Measurements from ENCODE around the gene SNX22. TPM values are rescaled to one million over a fixed set of nuclear protein-coding genes. Genes with fewer than 3 reads are reported as not detected.
"Not testable (repeated sequence)": the region's sequence is repeated elsewhere in the genome, so short reads cannot be mapped to it uniquely, and the experiment has no call there.

Gene SNX22
- polyA plus RNA-seq, 1 donor (not counting 4 experiments of a cell fraction or from before 2014, with no cell fraction given): 0.04 TPM

GRCh38 chr15:64105113-64105704, 46.3 kb upstream of the SNX22 start:
- Histone ChIP-seq H3K27me3 (ENCODE audit: control insufficient read depth, extremely low read depth, insufficient read depth, low read length) (no peaks in the 10 kb centered on the region), H2AFZ (ENCODE audit: control insufficient read depth, low read length) (no peak overlapping the region), H3K9me1 (ENCODE audit: control insufficient read depth, extremely low read depth, insufficient read depth, low read length) (peaks cover 2% of the 10 kb centered on the region), H3K36me3 (ENCODE audit: control insufficient read depth in 2 of 2, extremely low read depth in 1 of 2, insufficient read depth in 2 of 2, low read length in 2 of 2) (peaks cover 0 to 5% of the 10 kb centered on the region in 2 experiments), H3K79me2 (ENCODE audit: control insufficient read depth, insufficient read depth, low read length) (peaks cover 92% of the 10 kb centered on the region), H4K20me1 (ENCODE audit: control insufficient read depth, extremely low read depth, insufficient read depth, low read length) (no peaks in the 10 kb centered on the region), H3K9ac (ENCODE audit: control insufficient read depth, extremely low read depth, insufficient read depth, low read length) (no peak overlapping the region), H3K27ac (ENCODE audit: control insufficient read depth, insufficient read depth, low read length) (no peak overlapping the region), H3K9me3 (ENCODE audit: control insufficient read depth, low read depth, low read length) (no peaks in the 10 kb centered on the region), H3K4me3 (ENCODE audit: control insufficient read depth in 2 of 3, extremely low read depth in 1 of 3, insufficient read depth in 2 of 3, low read depth in 1 of 3, low read length in 3 of 3) (no peak overlapping the region), H3K4me2 (ENCODE audit: control insufficient read depth, extremely low read depth, insufficient read depth, low read depth, low read length) (no peak overlapping the region), H3K4me1 (ENCODE audit: control insufficient read depth, extremely low read depth, insufficient read depth, low read length) (peaks cover 6% of the 10 kb centered on the region)
- no peak for DNase-seq (ENCODE audit: low read depth, low spot score)
- FAIRE-seq: no peak
- TF ChIP-seq EZH2 (IDR thresholded peaks at IDR 0.05; ENCODE audit: low read length): no peak
- no peak for TF ChIP-seq CTCF (optimal IDR thresholded peaks at IDR 0.05 in 1 of 3, IDR thresholded peaks at IDR 0.05 in 1 of 3, conservative IDR thresholded peaks at IDR 0.05 in 1 of 3; ENCODE audit: extremely low read depth in 1 of 3, insufficient read depth in 2 of 3, low read length in 3 of 3)
- dilution Hi-C loops (cut with MboI; ENCODE audit: extremely low pct_ligation_motif_present, low sequenced_read_pairs): no loop called here

- DNase-seq (ENCODE audit: low read depth, low spot score) (no peak), FAIRE-seq (no peak)
- Histone ChIP-seq H3K9me1 (ENCODE audit: control insufficient read depth, extremely low read depth, insufficient read depth, low read length) (peaks cover 2% of the 10 kb centered on the region), H3K4me1 (ENCODE audit: control insufficient read depth, extremely low read depth, insufficient read depth, low read length) (peaks cover 3% of the 10 kb centered on the region), H3K4me2 (ENCODE audit: control insufficient read depth, extremely low read depth, insufficient read depth, low read depth, low read length) (no peak overlapping the region), H2AFZ (ENCODE audit: control insufficient read depth, low read length) (no peak overlapping the region), H3K36me3 (ENCODE audit: control insufficient read depth in 2 of 2, extremely low read depth in 1 of 2, insufficient read depth in 2 of 2, low read length in 2 of 2) (peaks cover 0 to 5% of the 10 kb centered on the region in 2 experiments), H4K20me1 (ENCODE audit: control insufficient read depth, extremely low read depth, insufficient read depth, low read length) (no peaks in the 10 kb centered on the region), H3K9ac (ENCODE audit: control insufficient read depth, extremely low read depth, insufficient read depth, low read length) (no peak overlapping the region), H3K27ac (ENCODE audit: control insufficient read depth, insufficient read depth, low read length) (no peak overlapping the region), H3K9me3 (ENCODE audit: control insufficient read depth, low read depth, low read length) (no peaks in the 10 kb centered on the region), H3K27me3 (ENCODE audit: control insufficient read depth, extremely low read depth, insufficient read depth, low read length) (no peaks in the 10 kb centered on the region), H3K79me2 (ENCODE audit: control insufficient read depth, insufficient read depth, low read length) (peaks cover 85% of the 10 kb centered on the region), H3K4me3 (ENCODE audit: control insufficient read depth in 2 of 3, extremely low read depth in 1 of 3, insufficient read depth in 2 of 3, low read depth in 1 of 3, low read length in 3 of 3) (no peak overlapping the region)
- dilution Hi-C loops (cut with MboI; ENCODE audit: extremely low pct_ligation_motif_present, low sequenced_read_pairs): no loop called here
- TF ChIP-seq CTCF (optimal IDR thresholded peaks at IDR 0.05 in 1 of 3, IDR thresholded peaks at IDR 0.05 in 1 of 3, conservative IDR thresholded peaks at IDR 0.05 in 1 of 3; ENCODE audit: extremely low read depth in 1 of 3, insufficient read depth in 2 of 3, low read length in 3 of 3): no peak
- TF ChIP-seq EZH2 (IDR thresholded peaks at IDR 0.05; ENCODE audit: low read length): no peak
Measured at GRCh38 chr15:64107337-64107736, 44.2 kb upstream of the SNX22 start.

DNA sequence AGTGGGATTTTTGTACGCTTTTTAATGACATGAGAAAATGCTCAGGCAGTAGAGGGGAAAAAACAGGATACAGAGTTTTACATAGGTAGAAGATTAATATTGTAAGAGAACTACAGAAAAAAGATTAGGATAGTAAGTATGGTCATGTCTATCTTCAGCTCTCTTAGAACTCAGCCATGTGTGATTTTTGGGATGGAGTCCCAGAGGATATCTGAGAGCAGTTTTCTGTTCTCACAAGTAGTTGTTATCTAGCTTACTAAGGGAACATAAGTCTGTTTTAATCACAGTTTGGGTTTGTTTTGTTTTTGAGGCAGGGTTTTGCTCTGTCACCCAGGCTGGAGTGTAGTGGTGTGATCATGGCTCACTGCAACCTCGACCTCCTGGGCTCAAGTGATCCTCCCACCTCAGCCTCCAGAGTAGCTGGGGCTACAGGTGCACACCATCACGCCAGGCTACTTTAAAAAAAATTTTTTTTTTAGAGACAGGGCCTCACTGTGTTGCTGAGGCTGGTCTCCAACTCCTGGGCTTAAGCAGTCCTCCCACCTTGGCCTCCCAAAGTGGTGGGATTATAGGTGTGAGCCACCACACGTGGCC, 41.3 kb upstream of the SNX22 start:
- H3K9ac ChIP-seq (ENCODE audit: control insufficient read depth, extremely low read depth, insufficient read depth, low read length); H3K36me3 ChIP-seq (ENCODE audit: control insufficient read depth in 2 of 2, extremely low read depth in 1 of 2, insufficient read depth in 2 of 2, low read length in 2 of 2); H3K4me1 ChIP-seq (ENCODE audit: control insufficient read depth, extremely low read depth, insufficient read depth, low read length); H3K27me3 ChIP-seq (ENCODE audit: control insufficient read depth, extremely low read depth, insufficient read depth, low read length); H3K27ac ChIP-seq (ENCODE audit: control insufficient read depth, insufficient read depth, low read length); H3K4me3 ChIP-seq (ENCODE audit: control insufficient read depth in 2 of 3, extremely low read depth in 1 of 3, insufficient read depth in 2 of 3, low read depth in 1 of 3, low read length in 3 of 3); H4K20me1 ChIP-seq (ENCODE audit: control insufficient read depth, extremely low read depth, insufficient read depth, low read length); dilution Hi-C loops (cut with MboI; ENCODE audit: extremely low pct_ligation_motif_present, low sequenced_read_pairs); DNase-seq (ENCODE audit: low read depth, low spot score); FAIRE-seq; H2AFZ ChIP-seq (ENCODE audit: control insufficient read depth, low read length); H3K4me2 ChIP-seq (ENCODE audit: control insufficient read depth, extremely low read depth, insufficient read depth, low read depth, low read length); H3K9me1 ChIP-seq (ENCODE audit: control insufficient read depth, extremely low read depth, insufficient read depth, low read length); H3K9me3 ChIP-seq (ENCODE audit: control insufficient read depth, low read depth, low read length): not testable (repeated sequence)
- H3K79me2 ChIP-seq (ENCODE audit: control insufficient read depth, insufficient read depth, low read length): peaks cover 59% of the 10 kb centered on the region
